Left cardiac atrium (tissue), 4 donors: ENCODE results near the gene TROAP. TPM values are rescaled to one million over a fixed set of nuclear protein-coding genes. Genes with fewer than 3 reads are reported as not detected.
"Not testable (repeated sequence)": the region's sequence is repeated elsewhere in the genome, so short reads cannot be mapped to it uniquely, and the experiment has no call there.

Experiments used
- ATAC-seq, 2 donors: fragments of 200-7000 bp; cut with Tn5 transposase; one replicate each; pipeline ENCODE4 v1.9.1; 2020; ENCODE audit warnings: mild to moderate bottlenecking in 2 of 2, moderate library complexity in 2 of 2
- DNase-seq: peaks from one replicate; pipeline ENCODE4 v3.0.0-alpha.2; 2020
- intact Hi-C, 2 donors: fragments of 100-400 bp; cut with DNase I; formaldehyde crosslinking; loops; one replicate each; pipeline versions ENCODE4 v1.14.1 to v1.15.1; 2022 to 2023
- long read RNA-seq: library from polyadenylated mRNA; unstranded; transcript quantifications from one replicate; pipeline ENCODE4 v2.0.0, GENCODE V29; 2021
- total RNA-seq, 2 donors: library from RNA; stranded (reverse); fragmentation: NEBNext Ultra II Directional; extraction: Animal tissue kit (Norgen Biotek cat#: 25700); gene quantifications; one replicate each; pipeline ENCODE4 v1.2.1, GENCODE V29; 2021
- donor health status: DM: no; HTN: yes; CAD: no.
- donor health status: DM: no; HTN: yes; CAD: no; lungs with severe emphysema.
- donor health status: DM: yes; HTN: yes; CAD: no.
- donor health status: Dilated cardiomyopathy.

Gene TROAP, protein sequence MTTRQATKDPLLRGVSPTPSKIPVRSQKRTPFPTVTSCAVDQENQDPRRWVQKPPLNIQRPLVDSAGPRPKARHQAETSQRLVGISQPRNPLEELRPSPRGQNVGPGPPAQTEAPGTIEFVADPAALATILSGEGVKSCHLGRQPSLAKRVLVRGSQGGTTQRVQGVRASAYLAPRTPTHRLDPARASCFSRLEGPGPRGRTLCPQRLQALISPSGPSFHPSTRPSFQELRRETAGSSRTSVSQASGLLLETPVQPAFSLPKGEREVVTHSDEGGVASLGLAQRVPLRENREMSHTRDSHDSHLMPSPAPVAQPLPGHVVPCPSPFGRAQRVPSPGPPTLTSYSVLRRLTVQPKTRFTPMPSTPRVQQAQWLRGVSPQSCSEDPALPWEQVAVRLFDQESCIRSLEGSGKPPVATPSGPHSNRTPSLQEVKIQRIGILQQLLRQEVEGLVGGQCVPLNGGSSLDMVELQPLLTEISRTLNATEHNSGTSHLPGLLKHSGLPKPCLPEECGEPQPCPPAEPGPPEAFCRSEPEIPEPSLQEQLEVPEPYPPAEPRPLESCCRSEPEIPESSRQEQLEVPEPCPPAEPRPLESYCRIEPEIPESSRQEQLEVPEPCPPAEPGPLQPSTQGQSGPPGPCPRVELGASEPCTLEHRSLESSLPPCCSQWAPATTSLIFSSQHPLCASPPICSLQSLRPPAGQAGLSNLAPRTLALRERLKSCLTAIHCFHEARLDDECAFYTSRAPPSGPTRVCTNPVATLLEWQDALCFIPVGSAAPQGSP
- total RNA-seq = 1 to 10 TPM in 1 of 2 donors, not detected in 1; 1.5 TPM
- long read RNA-seq = 0 reads

DNA sequence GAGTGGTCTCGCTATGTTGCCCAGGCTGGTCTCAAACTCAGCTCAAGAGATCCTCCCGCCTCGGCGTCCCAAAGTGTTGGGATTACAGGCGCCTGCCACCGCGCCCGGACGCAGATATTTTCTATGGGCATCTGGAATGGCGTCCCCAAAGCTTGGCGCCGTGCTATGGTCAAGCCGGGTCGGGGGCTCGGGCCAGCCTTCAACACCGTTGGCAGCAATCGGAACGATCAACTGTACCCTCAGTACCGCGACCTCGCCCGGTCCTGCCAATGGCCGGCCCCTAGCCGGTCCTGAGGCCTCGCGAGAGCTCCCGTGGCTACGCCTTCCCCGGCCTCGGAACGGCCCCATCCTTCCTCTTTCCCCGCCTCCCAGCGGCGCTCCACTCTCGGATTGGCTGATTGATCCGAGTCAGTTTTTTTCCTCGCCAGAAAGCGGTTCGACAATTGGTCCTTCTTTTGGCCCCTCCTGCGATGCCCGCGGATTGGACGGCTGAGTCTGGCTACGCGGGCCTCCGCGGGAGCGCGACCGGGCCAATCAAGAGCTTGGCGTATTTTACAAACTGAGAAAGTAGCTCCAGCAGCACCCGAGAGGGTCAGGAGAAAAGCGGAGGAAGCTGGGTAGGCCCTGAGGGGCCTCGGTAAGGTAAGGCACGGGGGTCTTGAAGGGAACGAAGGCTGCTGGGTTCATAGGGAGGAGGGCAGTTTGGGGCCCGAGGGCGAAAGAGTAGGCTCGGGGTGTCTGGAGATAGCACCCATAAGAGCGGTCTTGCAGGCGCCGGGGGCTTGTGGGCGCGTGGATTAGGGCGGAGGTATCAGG, at the start of gene TROAP:
Gene TROAP (plus strand): TSS at position 548 of the 816 bp plus-strand sequence. CDS start 354 bp downstream, outside the sequence.
- DNase-seq (peak; percentile 98), ATAC-seq (peak; percentile 100)
- intact Hi-C loops = no loop called here

DNA sequence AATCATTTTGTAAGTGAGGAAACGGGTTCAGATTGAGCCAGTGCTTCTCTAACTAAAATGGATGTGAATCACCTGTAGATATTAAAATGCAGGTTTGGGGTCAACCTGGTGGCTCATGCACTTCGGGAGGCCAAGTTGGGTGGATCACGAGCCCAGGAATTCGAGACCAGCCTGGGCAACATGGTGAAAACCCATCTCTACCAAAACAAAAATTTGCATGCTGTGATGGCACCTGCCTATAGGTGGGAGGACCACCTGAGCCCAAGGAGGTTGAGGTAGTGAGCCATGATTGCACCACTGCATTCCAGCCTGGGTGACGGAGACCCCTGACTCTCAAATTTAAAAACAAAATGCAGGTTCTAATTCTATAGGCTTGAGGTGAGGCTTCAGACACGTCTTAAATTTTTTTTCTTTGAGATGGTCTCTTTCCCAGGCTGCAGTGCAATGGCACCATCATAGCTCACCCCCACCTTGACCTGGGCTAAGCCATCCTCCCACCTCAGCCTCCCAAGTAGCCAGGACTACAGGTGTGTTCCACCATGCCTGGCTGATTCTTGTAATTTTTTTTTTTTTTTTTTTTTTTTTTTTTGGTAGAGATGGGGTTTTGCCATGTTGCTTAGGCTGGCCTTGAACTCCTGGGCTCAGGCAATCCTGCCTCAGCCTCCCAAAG, 49.2 kb upstream of the TROAP start:
- ATAC-seq (no peak), DNase-seq (no peak)
- intact Hi-C loops = no loop called here

DNA sequence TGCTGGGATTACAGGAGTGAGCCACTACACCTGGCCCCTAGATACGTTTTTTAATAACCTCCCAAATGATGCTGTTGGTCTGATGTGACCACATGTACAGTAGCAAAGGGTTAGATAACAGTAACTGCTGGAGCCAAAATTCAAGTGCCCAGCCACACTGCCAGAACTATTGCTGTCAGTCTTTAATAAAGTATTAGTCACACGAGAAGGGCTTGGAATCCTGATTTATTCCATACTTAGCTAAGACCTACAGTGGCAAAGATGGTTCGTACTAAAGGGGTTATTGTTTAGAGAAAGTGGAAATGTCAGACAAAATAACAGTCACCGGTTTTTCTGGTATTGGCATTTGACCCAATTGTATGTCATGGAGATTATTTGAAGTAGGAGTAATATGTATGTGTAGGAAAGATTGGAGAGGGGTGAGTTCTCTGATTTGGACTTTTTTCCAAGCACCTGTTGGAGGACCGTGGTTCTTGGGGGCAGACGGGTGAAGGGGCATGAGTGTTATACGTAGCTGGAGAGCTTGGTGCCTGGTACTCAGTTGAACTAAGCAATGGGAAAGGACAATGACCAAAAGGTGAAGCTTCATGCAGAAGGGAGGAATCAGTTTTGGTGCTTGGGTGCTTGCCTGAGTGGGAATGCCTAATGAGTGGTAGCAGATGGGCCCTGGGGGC, 48.5 kb upstream of the TROAP start:
- no peak for DNase-seq
- peak in 1 of 2 donors; percentile 37 for ATAC-seq
- intact Hi-C loops = no loop called here

DNA sequence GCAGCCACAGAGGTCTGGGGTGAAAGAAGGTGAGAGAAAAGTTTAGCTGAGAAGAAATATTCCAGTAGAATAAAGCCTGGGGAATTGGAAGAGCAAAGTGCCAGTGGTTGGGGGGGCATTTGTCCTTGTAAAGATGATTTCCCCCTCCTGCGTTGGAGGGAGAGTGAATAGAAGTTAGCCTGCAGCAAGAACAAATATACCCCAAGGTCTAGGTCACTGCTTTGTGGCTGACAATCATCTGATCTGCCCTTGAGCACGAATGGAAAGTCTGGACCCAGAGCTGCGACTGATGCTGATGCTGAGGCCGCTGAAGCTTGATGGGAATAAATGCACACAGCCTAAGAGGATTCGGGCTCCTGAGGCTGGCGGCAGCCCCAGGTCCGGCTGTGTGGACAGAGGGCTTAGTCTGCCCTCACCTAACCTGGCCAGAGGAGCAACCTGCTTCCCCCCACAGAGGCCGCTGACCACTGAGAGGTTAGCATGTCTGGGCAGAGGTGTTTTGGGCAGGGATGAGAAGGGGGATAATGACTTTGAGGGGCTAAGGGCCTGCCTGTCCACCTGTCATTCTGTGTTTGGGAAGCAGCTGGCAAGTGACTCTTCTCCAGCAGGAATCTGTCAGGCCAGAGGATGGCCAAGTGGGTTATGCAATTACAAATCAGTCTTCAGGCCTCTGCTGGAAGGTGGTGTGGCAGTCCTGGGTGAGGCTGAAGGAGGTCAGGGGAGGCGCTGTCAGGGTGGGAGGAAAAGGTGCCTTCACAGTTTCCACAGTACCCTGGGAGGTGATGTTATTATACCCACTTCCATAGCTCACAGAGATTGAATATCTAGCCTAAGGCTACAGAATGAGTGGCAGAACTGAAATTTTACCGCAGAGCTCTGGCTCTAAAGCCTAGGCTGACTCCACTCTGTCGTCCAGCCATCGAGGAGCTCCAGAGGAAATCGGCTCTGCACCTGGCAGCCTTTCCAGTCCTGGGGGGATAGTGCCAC, 46.5 kb upstream of the TROAP start:
- intact Hi-C loops = no loop called here
- no peak for DNase-seq
- peak in 1 of 2 donors; percentile 19 for ATAC-seq

DNA sequence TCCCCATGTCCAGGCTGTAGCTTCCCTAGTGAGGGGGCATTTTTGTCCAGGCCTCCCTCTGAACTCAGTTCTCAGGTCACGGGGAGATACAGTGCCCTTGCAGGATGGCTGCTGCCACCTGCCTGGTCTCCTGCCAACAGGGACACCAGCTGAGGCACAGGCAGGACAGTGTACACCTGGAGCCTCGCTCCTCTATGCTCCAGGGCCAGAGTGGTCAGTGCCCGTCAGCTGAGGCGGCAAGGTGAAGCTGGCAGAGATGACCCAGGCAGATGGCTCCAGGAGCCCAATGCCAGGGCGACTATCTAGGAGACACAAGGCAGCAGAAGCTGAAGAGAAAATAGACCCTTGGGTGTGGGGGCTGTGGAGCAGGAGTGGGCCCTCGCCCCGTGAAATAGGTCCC, 45.6 kb upstream of the TROAP start:
- DNase-seq (no peak), ATAC-seq (no peak)
- intact Hi-C loops = no loop called here

DNA sequence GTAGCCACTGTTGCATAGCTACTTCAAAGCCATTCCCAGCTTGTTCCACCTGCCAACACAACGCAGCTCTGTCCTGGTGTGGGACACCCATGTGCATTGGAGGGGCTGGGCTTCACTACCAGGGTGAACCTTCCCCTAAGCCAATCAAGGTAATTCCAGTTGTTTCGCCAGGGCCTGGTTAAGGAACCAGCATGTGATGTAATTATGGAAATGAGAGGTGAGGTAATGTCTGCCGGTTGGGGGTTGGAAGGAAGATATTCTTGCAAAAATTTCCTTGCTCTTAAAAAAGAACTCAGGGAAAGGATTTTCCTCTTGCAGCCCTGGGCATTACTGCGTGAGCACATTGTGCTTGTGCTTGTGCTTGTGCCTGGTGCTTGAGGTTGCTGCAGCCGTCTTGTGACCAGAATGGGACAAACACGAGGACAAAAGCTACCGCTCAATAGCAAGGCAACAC, 43.3 kb upstream of the TROAP start:
- no peak for DNase-seq
- intact Hi-C loops = no loop called here
- peak; percentile 13 to 34 for ATAC-seq

DNA sequence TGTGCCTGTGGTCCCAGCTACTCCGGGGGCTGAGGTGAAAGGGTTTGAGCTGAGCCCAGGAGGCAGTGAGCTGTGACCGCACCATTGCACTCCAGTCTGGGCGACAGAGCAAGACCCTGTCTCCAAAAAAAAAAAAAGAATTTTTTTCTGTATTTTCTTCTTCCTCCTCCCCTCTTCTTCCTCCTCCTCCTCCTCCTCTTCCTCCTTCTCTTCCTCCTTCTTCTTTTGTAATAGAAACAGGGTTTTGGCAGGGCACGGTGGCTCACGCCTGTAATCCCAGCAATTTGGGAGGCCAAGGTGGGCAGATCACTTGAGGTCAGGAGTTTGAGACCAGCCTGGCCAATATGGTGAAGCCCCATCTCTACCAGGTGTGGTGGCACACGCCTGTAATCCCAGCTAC, 42.5 kb upstream of the TROAP start:
- intact Hi-C loops, ATAC-seq, DNase-seq: not testable (repeated sequence)

DNA sequence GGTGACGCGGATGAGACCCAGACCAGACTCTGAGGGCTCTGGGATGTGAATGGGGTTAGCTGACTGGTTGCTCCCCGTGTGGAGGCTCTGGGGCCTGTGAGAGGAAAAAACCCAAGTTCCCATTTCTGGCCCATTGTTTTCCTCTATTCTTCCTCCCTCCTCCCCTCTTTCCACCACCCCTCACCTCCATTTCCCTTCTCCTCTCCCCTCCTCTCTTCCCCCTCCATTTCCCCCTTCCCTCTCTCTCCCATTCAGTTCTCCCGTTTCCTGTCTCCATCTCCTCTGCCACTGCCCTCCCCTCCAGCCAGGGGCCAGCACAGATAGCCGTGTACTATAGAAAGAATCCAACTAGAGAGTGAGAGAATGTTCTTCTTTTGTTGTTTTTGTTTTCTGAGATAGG, 40.8 kb upstream of the TROAP start:
- intact Hi-C loops = no loop called here
- ATAC-seq (no peak), DNase-seq (no peak)

DNA sequence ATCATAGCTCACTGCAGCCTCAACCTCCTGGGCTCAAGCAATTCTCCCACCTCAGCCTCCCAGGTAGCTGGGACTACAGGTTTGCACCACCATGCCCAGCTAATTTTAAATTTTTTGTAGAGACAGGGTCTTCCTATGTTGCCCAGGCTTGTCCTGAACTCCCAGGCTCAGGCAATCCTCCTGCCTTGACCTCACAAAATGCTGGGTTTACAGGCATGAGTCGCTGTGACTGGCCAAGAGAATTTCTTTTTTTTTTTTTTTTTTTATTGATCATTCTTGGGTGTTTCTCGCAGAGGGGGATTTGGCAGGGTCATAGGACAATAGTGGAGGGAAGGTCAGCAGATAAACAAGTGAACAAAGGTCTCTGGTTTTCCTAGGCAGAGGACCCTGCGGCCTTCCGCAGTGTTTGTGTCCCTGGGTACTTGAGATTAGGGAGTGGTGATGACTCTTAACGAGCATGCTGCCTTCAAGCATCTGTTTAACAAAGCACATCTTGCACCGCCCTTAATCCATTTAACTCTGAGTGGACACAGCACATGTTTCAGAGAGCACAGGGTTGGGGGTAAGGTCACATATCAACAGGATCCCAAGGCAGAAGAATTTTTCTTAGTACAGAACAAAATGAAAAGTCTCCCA, 40.2 kb upstream of the TROAP start:
- ATAC-seq, DNase-seq, intact Hi-C loops: not testable (repeated sequence)

DNA sequence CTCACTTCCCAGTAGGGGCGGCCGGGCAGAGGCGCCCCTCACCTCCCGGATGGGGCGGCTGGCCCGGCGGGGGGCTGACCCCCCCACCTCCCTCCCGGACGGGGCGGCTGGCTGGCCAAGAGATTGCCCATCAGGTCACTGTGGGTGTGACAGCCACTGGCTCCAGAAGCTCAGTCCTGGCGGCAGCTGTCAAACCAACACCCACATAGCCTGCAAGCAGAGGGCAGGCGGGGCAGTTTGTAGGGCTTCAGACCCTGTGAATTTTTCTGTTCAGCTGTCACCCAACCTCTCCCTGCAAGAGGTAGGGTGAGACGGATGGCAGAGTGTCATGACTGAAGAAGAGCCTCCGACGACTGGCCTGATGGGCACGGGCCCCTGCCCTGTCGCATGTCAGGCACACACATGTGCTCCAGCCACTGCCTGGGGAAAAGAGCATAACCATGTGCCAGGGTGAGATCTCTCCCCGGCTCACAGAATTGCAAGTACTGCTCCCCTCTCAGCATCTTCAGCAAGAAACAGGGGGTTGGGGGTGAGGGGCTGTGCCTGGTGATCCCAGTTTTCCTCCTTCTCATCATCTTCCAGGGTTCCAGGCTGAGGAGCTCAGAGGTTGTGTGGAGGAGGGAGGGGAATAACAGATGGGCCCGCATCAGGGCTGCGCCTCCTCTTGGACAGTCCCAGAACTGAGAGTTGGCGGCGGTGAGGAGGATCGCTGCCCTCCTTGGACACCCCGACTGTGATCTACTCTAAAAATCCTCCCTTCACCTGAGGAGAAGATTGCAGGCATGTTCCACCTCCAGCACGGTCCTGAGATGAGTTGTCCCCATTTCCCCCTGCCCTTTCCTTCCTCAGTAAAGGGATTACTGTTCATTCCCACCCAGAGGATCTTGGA, 39.3 kb upstream of the TROAP start:
- ATAC-seq (no peak), DNase-seq (no peak)
- intact Hi-C loops = no loop called here

DNA sequence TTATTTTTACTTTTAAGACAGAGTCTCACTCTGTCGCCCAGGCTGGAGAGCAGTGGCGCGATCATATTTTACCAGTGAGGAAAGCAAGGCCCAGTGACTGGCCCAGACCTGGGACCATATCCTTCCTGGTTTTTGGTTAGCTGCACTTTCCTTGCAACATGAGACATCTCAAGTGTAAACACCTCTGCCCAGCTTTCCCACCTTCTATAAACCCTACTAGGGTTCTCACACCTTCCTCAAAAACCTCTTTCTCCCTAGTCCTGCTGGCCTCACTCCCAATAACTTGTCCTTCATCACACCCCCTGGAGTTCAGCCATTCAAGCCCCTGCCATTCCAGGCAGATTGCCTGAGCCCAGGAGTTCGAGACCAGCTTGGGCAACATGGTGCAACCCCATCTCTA, 38.4 kb upstream of the TROAP start:
- intact Hi-C loops = loop anchor here in 1 of 2 donors (5.0 kb wide), 1 partner anchor 53 kb away; the partner anchor contains the start of gene C1QL4
- DNase-seq = no peak
- no peak for ATAC-seq

DNA sequence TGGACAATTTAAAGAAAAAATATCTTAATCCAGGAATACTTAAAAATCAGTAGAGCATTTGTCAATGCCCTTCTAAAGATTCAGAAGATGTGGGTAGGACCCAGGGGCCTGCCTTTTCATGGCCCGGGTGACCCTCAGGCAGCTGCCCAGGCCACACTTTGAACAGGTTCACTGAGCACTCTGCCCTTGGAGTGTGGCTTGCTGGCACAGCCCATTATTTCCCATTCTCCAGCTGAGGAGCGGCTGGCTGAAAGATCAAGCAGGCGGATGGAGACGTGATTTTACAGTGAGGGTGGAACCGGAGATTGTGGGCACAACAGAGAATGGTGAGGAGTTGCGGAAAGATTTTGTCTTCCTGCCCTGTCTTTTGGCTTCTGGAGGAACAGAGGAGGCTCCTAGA, 35.2 kb upstream of the TROAP start:
- no peak for ATAC-seq
- intact Hi-C loops = loop anchor here in 1 of 2 donors (5.0 kb wide), 1 partner anchor 49 kb away; the partner anchor contains the start of gene C1QL4
- no peak for DNase-seq

DNA sequence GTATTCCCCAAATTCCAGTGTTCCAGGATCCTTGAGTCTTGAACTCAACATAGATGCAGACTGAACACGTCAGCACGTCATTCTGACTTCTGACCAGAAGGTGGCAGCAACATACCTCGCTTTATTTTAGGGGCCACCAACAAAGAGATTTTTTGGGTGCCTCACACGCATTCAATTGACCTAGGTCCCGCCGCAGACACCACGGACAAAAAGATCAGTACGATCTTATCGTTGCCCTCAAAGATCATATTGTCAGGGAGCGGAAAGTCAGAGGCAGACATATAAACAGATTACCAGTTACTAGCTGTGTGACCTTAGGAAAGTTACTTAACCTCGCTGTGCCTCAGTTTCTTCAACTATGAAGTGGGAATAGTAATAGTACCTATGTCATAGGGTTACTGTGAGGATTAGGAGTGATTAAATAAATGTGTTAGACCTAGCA, 34.6 kb upstream of the TROAP start:
- no peak for DNase-seq
- intact Hi-C loops = loop anchor here in 1 of 2 donors (5.0 kb wide), 1 partner anchor 49 kb away; the partner anchor contains the start of gene C1QL4
- peak in 1 of 2 donors; percentile 34 for ATAC-seq

DNA sequence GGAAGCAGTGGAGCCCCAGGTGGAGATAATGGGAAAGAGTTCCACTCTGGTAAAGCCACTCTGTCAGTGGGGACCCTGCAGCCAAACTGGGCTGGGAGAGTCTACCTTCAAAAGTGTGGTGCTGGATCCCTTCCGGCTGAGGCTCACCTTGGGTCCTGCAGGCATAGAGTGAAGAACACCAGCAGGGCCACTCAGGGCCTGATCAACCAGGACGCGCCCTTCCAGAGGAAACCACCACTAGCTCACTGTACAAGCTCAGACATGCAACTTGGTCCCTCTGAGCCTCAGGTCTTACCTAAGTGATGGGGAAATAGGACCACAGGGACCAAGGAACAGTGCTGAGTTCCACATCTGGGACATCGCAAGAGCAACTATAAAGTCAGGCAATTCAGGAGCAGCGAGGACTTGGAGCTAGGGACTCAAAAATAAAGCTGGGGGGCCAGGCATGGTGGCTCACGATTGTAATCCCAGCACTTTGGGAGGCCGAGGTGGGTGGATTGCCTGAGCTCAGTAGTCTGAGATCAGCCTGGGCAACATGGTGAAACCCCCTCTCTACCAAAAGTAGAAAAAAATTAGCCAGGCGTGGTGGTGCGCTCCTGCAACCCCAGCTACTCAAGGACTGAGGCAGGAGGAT, 34.0 kb upstream of the TROAP start:
- DNase-seq (no peak), ATAC-seq (no peak)
- intact Hi-C loops = loop anchor here in 1 of 2 donors (5.0 kb wide), 1 partner anchor 48 kb away; the partner anchor contains the start of gene C1QL4

DNA sequence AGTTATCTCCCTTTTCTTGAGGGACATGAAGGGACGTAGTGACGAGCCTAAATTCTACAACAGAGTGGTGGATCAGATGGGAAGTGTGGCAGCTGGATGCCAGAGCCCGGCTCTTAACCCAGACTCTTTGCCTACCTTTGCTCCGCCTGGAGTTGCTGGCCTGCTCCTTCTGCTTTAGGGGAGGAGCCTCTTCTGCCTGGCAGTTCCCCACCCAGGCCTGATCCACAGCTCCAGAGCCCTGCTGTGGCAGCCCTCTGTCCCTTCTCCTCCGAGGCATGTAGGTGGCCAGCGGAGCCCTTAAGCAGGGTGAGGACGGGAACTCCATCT, 30.4 kb upstream of the TROAP start:
- ATAC-seq (peak; percentile 20 to 60), DNase-seq (no peak)
- intact Hi-C loops = loop anchor here in 1 of 2 donors (10.0 kb wide), 1 partner anchor 52 kb away; the partner anchor contains the start of gene DNAJC22
